Neural crest cell (in vitro differentiated cells): ENCODE data around the gene TRAM2. TPM values are rescaled to one million over a fixed set of nuclear protein-coding genes. Genes with fewer than 3 reads are reported as not detected.

ENCODE experiments used
- DNase-seq: peaks from one replicate; pipeline ENCODE4 v3.0.0; 2021; ENCODE audit warnings: low read depth, mixed read lengths, low spot score
- H3K27ac Mint-ChIP-seq: one replicate; pipeline ENCODE4 v1.8.0; 2021; ENCODE audit warnings: mild to moderate bottlenecking, mixed read lengths; ENCODE audit not compliant: unreplicated experiment
- H3K27me3 Mint-ChIP-seq: 2 replicates; pipeline ENCODE4 v1.8.0; 2021; ENCODE audit warnings: low read depth, mild to moderate bottlenecking, mixed read lengths
- H3K36me3 Mint-ChIP-seq: 2 replicates; pipeline ENCODE4 v1.8.0; 2021; ENCODE audit warnings: low read depth, mild to moderate bottlenecking, mixed read lengths
- H3K4me1 Mint-ChIP-seq: 2 replicates; pipeline ENCODE4 v1.8.0; 2021; ENCODE audit warnings: mixed read lengths
- H3K4me3 Mint-ChIP-seq: one replicate; pipeline ENCODE4 v1.8.0; 2021; ENCODE audit warnings: mild to moderate bottlenecking, mixed read lengths
- H3K9me3 Mint-ChIP-seq: 2 replicates; pipeline ENCODE4 v1.8.0; 2021; ENCODE audit warnings: mixed read lengths
- CTCF ChIP-seq: fragments of 200-600 bp; sonication (generic); conservative IDR thresholded peaks from 2 replicates; pipeline ENCODE4 v1.5.0; 2021; ENCODE audit warnings: antibody characterized with exemption, mild to moderate bottlenecking
- total RNA-seq: library from RNA; stranded (reverse); gene quantifications from 2 replicates; pipeline ENCODE4 v1.2.1, GENCODE V29; 2021

Gene TRAM2
- total RNA-seq, 1 donor from 2014 or later: 20.2 TPM

DNA sequence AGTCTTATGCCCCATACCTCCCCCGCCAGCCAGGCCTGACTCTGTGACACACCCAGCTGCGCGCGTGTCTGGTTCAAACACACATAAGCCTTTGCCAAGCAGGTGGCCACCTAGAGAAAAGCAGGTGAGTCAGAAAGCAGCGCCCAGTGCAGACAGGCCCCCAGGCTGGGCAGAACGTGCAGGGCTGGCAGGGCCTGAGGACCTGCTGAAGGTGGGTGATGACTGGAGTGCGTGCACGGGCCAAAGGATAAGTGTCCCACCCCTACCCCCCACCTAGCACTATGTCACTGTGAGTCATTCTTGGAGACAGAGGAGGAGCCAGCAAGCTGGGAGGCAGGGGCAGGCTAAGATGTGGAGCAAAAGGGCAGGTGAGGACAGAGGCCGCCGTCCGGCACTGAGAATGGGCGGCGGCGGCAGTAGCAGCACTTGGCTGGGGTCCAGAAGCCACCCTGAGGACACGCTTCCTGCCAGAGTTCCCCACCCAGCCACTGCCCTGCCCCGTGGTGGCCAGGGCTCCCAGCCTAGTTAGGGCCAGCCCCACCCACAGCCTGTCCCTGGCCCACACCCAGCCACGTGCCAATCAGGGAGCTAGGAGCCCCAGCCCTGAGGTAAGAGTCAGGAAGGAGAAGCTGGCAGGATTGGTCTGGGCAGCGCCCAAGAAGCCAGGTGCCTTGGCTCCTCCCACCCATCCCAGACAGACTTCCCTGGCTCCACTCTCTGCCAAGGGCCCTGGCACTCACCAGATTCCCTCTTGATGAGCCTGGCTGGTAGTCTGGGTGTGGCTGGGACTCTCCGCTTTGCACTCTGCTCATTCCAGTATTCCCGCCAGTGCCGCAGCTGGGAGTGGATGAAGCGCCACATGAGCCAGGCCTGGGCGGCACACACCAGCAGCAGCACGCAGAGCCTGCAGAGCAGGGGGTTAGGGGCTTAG is 72.7 kb downstream of the TRAM2 start:
- Mint-ChIP-seq H3K27ac (peak overlapping the region; percentile 90), H3K36me3 (peaks cover 11% of the 10 kb centered on the region), H3K4me3 (no peak overlapping the region), H3K4me1 (no peaks in the 10 kb centered on the region), H3K9me3 (no peaks in the 10 kb centered on the region), H3K27me3 (no peaks in the 10 kb centered on the region)
- no peak for TF ChIP-seq CTCF
- no peak for DNase-seq

DNA sequence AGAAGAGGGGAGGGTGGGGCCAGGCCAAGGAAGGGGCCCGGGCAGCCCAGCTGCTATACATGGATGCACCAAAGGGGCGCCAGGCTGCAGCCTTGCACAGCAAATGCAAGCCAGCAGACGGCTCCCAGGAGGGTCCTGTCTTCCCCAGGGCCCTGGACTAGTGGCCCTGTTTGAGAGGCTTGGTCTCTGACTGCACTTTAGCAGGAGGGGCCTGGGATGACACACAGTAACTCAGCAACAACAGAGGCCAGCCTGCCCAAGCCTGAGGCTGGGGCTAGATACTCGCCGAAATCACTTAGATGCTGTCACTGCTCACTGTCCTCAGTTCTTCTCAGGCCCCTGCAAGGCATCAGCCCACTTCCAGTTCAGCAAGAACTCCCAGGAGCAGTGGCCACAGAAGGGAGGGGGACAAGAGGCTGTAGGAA is 73.5 kb downstream of the TRAM2 start:
- Mint-ChIP-seq H3K4me3 (no peak overlapping the region), H3K4me1 (no peaks in the 10 kb centered on the region), H3K27me3 (no peaks in the 10 kb centered on the region), H3K27ac (no peak overlapping the region), H3K36me3 (peaks cover 5% of the 10 kb centered on the region), H3K9me3 (no peaks in the 10 kb centered on the region)
- DNase-seq: no peak
- peak; percentile 45 for TF ChIP-seq CTCF

DNA sequence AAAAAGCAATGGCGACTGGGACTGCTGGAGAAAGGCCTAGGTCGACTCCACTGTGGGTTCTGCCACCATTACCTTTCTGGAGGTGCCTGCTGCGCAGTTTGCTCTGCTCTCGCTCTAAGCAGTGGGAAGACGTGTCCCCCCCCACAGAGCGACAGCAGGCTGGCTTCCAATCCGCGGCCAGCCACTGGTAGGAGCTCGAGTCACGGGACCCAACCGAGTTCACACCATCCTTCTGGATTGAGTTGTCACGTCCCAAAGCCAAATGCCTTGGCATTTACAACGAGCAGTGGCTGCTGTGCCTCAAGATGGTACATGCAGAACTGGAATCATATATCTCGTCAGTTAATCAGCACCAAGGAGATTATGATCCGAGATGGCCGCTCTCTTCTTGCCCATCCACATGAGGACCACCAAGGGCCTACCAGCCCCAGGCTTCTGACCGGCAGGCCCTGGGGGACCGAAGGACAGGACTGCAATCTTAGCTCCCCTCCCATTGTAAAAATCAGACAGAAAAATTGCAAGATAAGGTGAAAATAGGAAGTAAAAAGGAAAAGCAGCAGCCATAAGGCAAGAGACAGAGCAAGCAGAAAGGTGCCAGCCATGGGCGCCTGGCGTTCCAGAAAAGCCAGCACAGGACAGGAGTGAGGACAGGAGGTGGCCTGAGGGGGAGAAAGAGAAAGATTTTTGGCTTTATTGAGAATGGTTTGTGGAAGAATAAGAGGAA is 74.4 kb downstream of the TRAM2 start:
- no peaks in the 10 kb centered on the region for H3K36me3 Mint-ChIP-seq
- no peak for TF ChIP-seq CTCF
- no peaks in the 10 kb centered on the region for H3K27me3 Mint-ChIP-seq
- no peak for DNase-seq
- H3K4me1 Mint-ChIP-seq: no peaks in the 10 kb centered on the region
- no peak overlapping the region for H3K27ac Mint-ChIP-seq
- no peak overlapping the region for H3K4me3 Mint-ChIP-seq
- no peaks in the 10 kb centered on the region for H3K9me3 Mint-ChIP-seq

- Mint-ChIP-seq H3K36me3 (no peaks in the 10 kb centered on the region), H3K9me3 (no peaks in the 10 kb centered on the region), H3K4me1 (no peaks in the 10 kb centered on the region), H3K27ac (no peak overlapping the region), H3K4me3 (no peak overlapping the region), H3K27me3 (no peaks in the 10 kb centered on the region)
- no peak for DNase-seq
- no peak for TF ChIP-seq CTCF
These were observed 76.4 kb downstream of the TRAM2 start for GRCh38 chr6:52500238-52501129.

DNA sequence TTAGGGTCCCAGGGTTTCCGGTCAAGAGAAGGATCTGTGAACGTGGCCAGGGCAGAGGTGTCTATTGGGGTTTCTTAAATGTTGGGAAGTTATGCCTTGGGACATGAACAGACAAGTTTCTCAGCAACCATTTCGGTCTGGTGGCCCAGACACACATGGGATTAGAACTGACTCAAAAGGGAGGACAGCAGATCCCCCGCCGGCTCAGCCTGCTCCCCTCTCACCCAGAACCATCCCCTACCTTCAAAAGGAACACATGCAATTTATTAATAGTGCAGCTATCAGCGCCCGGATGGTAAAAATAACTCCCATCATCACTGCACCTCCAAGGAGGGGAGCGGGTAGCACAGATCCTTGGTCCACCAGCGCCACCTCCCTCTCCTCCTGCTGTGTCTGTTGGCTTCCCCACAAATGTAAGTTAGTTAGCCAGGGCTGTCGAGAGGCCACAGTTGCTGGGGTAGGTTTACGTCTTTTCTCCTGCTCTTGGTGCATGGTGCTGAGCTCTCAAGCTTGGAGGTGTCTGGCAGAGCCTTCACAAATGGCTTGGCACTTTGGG is 77.1 kb downstream of the TRAM2 start:
- DNase-seq: no peak
- H3K27ac Mint-ChIP-seq: no peak overlapping the region
- no peak for TF ChIP-seq CTCF

More for the DNA sequence above, 77.1 kb downstream of the TRAM2 start:
- Mint-ChIP-seq H3K36me3 (peaks cover 6% of the 10 kb centered on the region), H3K27me3 (no peaks in the 10 kb centered on the region), H3K4me3 (no peak overlapping the region), H3K4me1 (no peaks in the 10 kb centered on the region), H3K9me3 (peaks cover 3% of the 10 kb centered on the region)
